SU-DHL-6 (cell line): ENCODE results near the gene IGSF3.

ENCODE experiments used
- EZH2phosphoT487 ChIP-seq: fragments of 200-600 bp; sonication (generic), shearing (Covaris generic); conservative IDR thresholded peaks from 2 replicates; pipeline ENCODE4 v1.6.1; 2018; ENCODE audit warnings: mild to moderate bottlenecking, antibody characterized with exemption, low read length, moderate library complexity, mixed read lengths
- TF ChIP-seq, protein P1 (sequence below): fragments of 200-600 bp; sonication (generic); IDR thresholded peaks from one replicate; pipeline ENCODE4 v1.5.1; 2017; ENCODE audit warnings: antibody characterized with exemption, mild to moderate bottlenecking, low read length, moderate library complexity; ENCODE audit not compliant: insufficient read depth, poor library complexity, severe bottlenecking

DNA sequence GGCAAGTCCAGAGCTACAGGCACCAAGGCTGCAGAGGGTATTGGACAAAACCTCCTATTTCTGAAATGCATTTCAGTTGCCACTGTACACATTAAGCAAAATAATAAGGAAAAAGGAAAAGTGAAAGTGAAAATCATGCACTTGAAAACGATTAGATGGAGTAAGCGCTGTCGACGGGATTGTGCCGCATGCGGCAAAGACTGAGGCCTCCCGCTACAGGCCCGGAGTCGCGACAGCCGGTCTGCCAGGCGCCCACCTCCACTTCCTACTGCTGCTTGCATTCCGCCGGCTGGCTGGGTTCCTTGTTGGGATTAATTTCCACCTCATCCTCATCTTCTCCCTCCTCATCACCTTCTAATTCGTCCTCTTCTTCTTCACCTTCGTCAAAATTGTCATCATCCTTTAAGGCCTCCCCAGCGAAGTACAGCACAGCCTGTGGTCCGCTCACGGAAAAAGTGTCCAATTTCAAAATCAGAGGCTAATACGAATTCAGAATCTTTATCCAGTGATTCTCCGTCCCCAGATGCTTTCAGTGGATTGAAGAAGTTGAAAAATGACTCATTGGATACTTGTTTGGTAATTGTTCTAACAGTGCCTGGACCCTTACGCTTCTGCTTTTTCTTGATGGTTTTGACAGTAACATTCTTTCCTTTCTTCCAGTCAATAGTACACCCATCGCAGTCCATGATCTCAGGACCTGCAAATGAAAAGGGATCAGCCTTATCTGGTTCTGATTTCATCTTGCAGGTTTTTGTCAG is 134.7 kb downstream of the IGSF3 start:
- no peak for TF ChIP-seq EZH2phosphoT487
- TF ChIP-seq, protein P1, sequence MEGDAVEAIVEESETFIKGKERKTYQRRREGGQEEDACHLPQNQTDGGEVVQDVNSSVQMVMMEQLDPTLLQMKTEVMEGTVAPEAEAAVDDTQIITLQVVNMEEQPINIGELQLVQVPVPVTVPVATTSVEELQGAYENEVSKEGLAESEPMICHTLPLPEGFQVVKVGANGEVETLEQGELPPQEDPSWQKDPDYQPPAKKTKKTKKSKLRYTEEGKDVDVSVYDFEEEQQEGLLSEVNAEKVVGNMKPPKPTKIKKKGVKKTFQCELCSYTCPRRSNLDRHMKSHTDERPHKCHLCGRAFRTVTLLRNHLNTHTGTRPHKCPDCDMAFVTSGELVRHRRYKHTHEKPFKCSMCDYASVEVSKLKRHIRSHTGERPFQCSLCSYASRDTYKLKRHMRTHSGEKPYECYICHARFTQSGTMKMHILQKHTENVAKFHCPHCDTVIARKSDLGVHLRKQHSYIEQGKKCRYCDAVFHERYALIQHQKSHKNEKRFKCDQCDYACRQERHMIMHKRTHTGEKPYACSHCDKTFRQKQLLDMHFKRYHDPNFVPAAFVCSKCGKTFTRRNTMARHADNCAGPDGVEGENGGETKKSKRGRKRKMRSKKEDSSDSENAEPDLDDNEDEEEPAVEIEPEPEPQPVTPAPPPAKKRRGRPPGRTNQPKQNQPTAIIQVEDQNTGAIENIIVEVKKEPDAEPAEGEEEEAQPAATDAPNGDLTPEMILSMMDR: no peak
